GM12878 (cell line): Measurements from ENCODE around the gene OCA2. TPM values are rescaled to one million over a fixed set of nuclear protein-coding genes. Genes with fewer than 3 reads are reported as not detected.

Experiments
- ATAC-seq: fragments of 200-7000 bp; cut with Tn5 transposase; 3 replicates; pipeline ENCODE4 v1.9.1; 2020; ENCODE audit warnings: mild to moderate bottlenecking, moderate library complexity
- BruUV-seq: library from RNA; stranded (reverse); fragments of 400-500 nt; replicated peaks from 2 replicates; lab custom pipeline; 2021; lab: Mats Ljungman, UMichigan
- CTCF ChIA-PET: fragments of 300-600 bp; sonication (Branson Sonifier 250); formaldehyde crosslinking; extraction: SDS; loops from one replicate; lab custom pipeline; 2021; ENCODE audit warnings: inconsistent platforms; lab: Yijun Ruan, JAX
- POLR2A ChIA-PET: fragments of 350-600 bp; formaldehyde crosslinking; extraction: SDS; loops from one replicate; lab custom pipeline; 2021; ENCODE audit warnings: inconsistent platforms; lab: Charles Lee
- RAD21 ChIA-PET: fragments of 300-600 bp; sonication (Branson Sonifier 250); formaldehyde crosslinking; loops from one replicate; lab custom pipeline; 2023; ENCODE audit warnings: antibody characterized with exemption; ENCODE audit not compliant: unreplicated experiment; lab: Charles Lee
- SMC1A ChIA-PET: fragments of 300-600 bp; sonication (Branson Sonifier 250); formaldehyde crosslinking; loops from one replicate; lab custom pipeline; 2023; ENCODE audit not compliant: unreplicated experiment, uncharacterized antibody; lab: Charles Lee
- DNase-seq: peaks from one replicate; pipeline ENCODE4 v3.0.0-alpha.2; 2011; ENCODE audit warnings: low read depth, low spot score
- FAIRE-seq: peaks from 3 replicates; lab custom pipeline; 2011; peaks lifted over from hg19 to GRCh38; lab: Jason Lieb, UNC
- H2AFZ ChIP-seq: 2 replicates; pipeline ENCODE4 v1.6.0; 2011; ENCODE audit warnings: low read depth, low read length, control low read depth; ENCODE audit not compliant: control insufficient read depth
- H3K27ac ChIP-seq: 2 replicates; pipeline ENCODE4 v1.5.1; 2011; ENCODE audit warnings: control low read depth; ENCODE audit not compliant: control insufficient read depth, insufficient read depth
- H3K27me3 ChIP-seq, 2 experiments: replicated peaks in 1 of 2; 2 replicates each; pipeline versions ENCODE4 v1.6.0 to v1.6.1; 2011; ENCODE audit warnings: low read length in 1 of 2; ENCODE audit not compliant: control insufficient read depth in 2 of 2, insufficient read depth in 2 of 2
- H3K36me3 ChIP-seq, 2 experiments: 2 replicates each; pipeline ENCODE4 v1.5.1; 2011; ENCODE audit warnings: low read length in 1 of 2; ENCODE audit not compliant: control insufficient read depth in 2 of 2, insufficient read depth in 2 of 2
- H3K4me1 ChIP-seq: 2 replicates; pipeline ENCODE4 v1.6.1; 2011; ENCODE audit warnings: mild to moderate bottlenecking, low read length, moderate library complexity, mixed read lengths; ENCODE audit not compliant: control insufficient read depth, insufficient read depth
- H3K4me2 ChIP-seq: 2 replicates; pipeline ENCODE4 v1.6.0; 2011; ENCODE audit warnings: control low read depth; ENCODE audit not compliant: control insufficient read depth, insufficient read depth
- H3K4me3 ChIP-seq: fragments of 200-600 bp; sonication (generic); 2 replicates; pipeline ENCODE4 v1.5.1; 2016
- H3K79me2 ChIP-seq: 2 replicates; pipeline ENCODE4 v1.6.0; 2011; ENCODE audit warnings: low read length; ENCODE audit not compliant: control insufficient read depth, insufficient read depth
- H3K9ac ChIP-seq: 2 replicates; pipeline ENCODE4 v1.8.0; 2011; ENCODE audit warnings: low read length, control low read depth, mixed read lengths; ENCODE audit not compliant: control insufficient read depth, insufficient read depth
- H3K9me3 ChIP-seq: replicated peaks from 3 replicates; pipeline ENCODE4 v1.5.1; 2011; ENCODE audit warnings: mild to moderate bottlenecking, low read length; ENCODE audit not compliant: control insufficient read depth, insufficient read depth
- H4K20me1 ChIP-seq: 2 replicates; pipeline ENCODE4 v1.6.0; 2011; ENCODE audit not compliant: control insufficient read depth, insufficient read depth
- CTCF ChIP-seq, 3 experiments: IDR thresholded peaks in 2 of 3; conservative IDR thresholded peaks in 1 of 3; 2 replicates each; pipeline ENCODE4 v1.5.1; 2011; ENCODE audit warnings: low read depth in 3 of 3, low read length in 3 of 3, mild to moderate bottlenecking in 3 of 3, control low read depth in 2 of 3, moderate library complexity in 2 of 3, inconsistent platforms in 1 of 3, mixed read lengths in 1 of 3; ENCODE audit not compliant: control insufficient read depth in 2 of 3, insufficient read depth in 1 of 3; ENCODE audit errors: extremely low read depth in 1 of 3
- FOXK2 ChIP-seq: fragments of 450-650 bp; IDR thresholded peaks from 2 replicates; pipeline ENCODE4 v1.6.1; 2017; ENCODE audit warnings: mild to moderate bottlenecking, moderate library complexity
- MEF2B ChIP-seq: fragments of 450-650 bp; IDR thresholded peaks from 2 replicates; pipeline ENCODE4 v1.6.1; 2018; ENCODE audit warnings: mild to moderate bottlenecking, moderate library complexity; ENCODE audit not compliant: partially characterized antibody, poor library complexity, severe bottlenecking
- NFYA ChIP-seq: IDR thresholded peaks from 2 replicates; pipeline ENCODE4 v1.6.1; 2011; ENCODE audit warnings: low read depth, mild to moderate bottlenecking, low read length, improper control_type of control experiment, borderline replicate concordance
- SPI1 ChIP-seq: IDR thresholded peaks from 2 replicates; pipeline ENCODE4 v1.6.1; 2011; ENCODE audit warnings: low read depth, mild to moderate bottlenecking, low read length, moderate library complexity, borderline replicate concordance; ENCODE audit not compliant: insufficient read depth
- SUPT20H ChIP-seq: IDR thresholded peaks from 2 replicates; pipeline ENCODE4 v1.6.1; 2011; ENCODE audit warnings: low read depth, mild to moderate bottlenecking, low read length, moderate library complexity, borderline replicate concordance; ENCODE audit not compliant: control insufficient read depth
- ZSCAN29 ChIP-seq: fragments of 450-650 bp; IDR thresholded peaks from 2 replicates; pipeline ENCODE4 v1.6.1; 2017; ENCODE audit warnings: mild to moderate bottlenecking, moderate library complexity
- WGBS: methylation state at CpG from one replicate; pipeline ENCODE4 v1.1.6; 2016; ENCODE audit warnings: low lambda C conversion rate; ENCODE audit not compliant: insufficient replicate concordance, insufficient coverage; ENCODE audit errors: missing lambda C conversion rate; 5-methylcytosine and 5-hydroxymethylcytosine counted together
- in situ Hi-C: fragments of 300-500 bp; cut with MboI; formaldehyde crosslinking; loops from 9 replicates; pipeline ENCODE4 v1.14.3; 2018; ENCODE audit warnings: mixed read lengths
- intact Hi-C: fragments of 100-400 bp; cut with micrococcal nuclease; formaldehyde crosslinking; loops from one replicate; pipeline ENCODE4 v1.14.2; 2022; ENCODE audit not compliant: unreplicated experiment
- polyA plus RNA-seq, 11 experiments: library from polyadenylated mRNA; depleted of rRNA in 4 of 11; unstranded in 6 of 11; stranded (reverse) in 5 of 11; fragments of >200 nt; fragmentation: Nextera tagmentation in 4 of 11; fragmentation: Illumina TruSeq in 1 of 11; extraction: Ambion mirVana in 4 of 11; extraction: Trizol in 1 of 11; gene quantifications; 1 replicate in 1 of 11; 2 replicates in 10 of 11; pipeline versions ENCODE4 v1.2.1 to v1.2.3, GENCODE V29; 2011 to 2016; ENCODE audit warnings: inconsistent platforms in 2 of 11, missing spikeins in 2 of 11, low read depth in 1 of 11
- total RNA-seq, 4 experiments: library from RNA; depleted of rRNA in 3 of 4; stranded (reverse); fragments of >200 nt in 3 of 4; fragmentation: Illumina TruSeq in 1 of 4; extraction: Trizol in 1 of 4; gene quantifications; 2 replicates each; pipeline versions ENCODE4 v1.2.1 to v1.2.3, GENCODE V29; 2013 to 2021
- TF ChIP-seq, protein P1 (sequence below): fragments of 450-650 bp; IDR thresholded peaks from 2 replicates; pipeline ENCODE4 v1.6.1; 2016; ENCODE audit warnings: mild to moderate bottlenecking, moderate library complexity, borderline replicate concordance
- TF ChIP-seq, protein P2 (sequence below): fragments of 450-650 bp; conservative IDR thresholded peaks from 2 replicates; pipeline ENCODE4 v1.6.1; 2017; ENCODE audit warnings: mild to moderate bottlenecking, moderate library complexity

Gene OCA2
- total and polyA plus RNA-seq, 10 of the 15 experiments (the other 5 are each of a cell fraction or from before 2014, with no cell fraction given) = 0.04 to 1.8 TPM; not detected in 8

DNA sequence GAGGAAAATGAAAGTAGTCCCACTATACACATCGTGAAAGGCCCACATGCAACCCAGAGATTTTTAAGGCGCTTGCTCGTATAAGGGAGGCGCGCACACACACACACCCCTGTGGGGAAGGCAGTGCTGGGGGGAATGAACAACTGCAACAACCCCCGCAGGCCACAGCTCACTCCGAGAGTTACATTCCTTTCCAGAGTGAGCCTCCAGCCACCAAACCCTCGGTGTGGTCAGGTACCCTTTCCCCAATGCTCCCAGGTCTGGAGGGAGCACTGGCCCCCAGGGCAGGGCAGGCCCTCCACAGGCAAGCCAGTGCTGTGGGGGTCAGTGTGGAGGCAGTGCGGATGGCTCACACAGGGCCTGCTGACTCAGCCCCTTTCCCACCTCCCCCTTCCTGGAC, 115.6 kb downstream of the OCA2 start:
- H3K79me2 ChIP-seq = no peaks in the 10 kb centered on the region
- POLR2A ChIA-PET = no interaction called here
- FAIRE-seq (no peak), ATAC-seq (no peak), DNase-seq (no peak)
- no peak overlapping the region for H3K27ac ChIP-seq
- H3K4me1 ChIP-seq = no peaks in the 10 kb centered on the region
- TF ChIP-seq SPI1 (no peak), NFYA (no peak), MEF2B (no peak), FOXK2 (no peak), SUPT20H (no peak), ZSCAN29 (no peak)
- no peak overlapping the region for H3K4me3 ChIP-seq
- H3K4me2 ChIP-seq = no peak overlapping the region
- no TSS peak for BruUV-seq
- no peak overlapping the region for H2AFZ ChIP-seq
- CTCF ChIA-PET = no interaction called here
- no peak overlapping the region for H3K9ac ChIP-seq
- H4K20me1 ChIP-seq = no peaks in the 10 kb centered on the region
- H3K27me3 ChIP-seq = no peaks in the 10 kb centered on the region
- H3K9me3 ChIP-seq = no peaks in the 10 kb centered on the region; the same call in 2 of the 3 replicates
- WGBS = 57% methylated on average over 9 of the region's 9 CpGs
- H3K36me3 ChIP-seq = no peaks in the 10 kb centered on the region
- intact Hi-C loops = no loop called here
- SMC1A ChIA-PET = no interaction called here
- RAD21 ChIA-PET = no interaction called here
- in situ Hi-C loops = no loop called here

GRCh38 chr15:27977696-27978095, 121.4 kb downstream of the OCA2 start:
- no peaks in the 10 kb centered on the region for H3K4me1 ChIP-seq
- DNase-seq = no peak
- ChIA-PET RAD21 (no interaction called here), POLR2A (no interaction called here), SMC1A (no interaction called here), CTCF (no interaction called here)
- no peak overlapping the region for H3K4me2 ChIP-seq
- intact Hi-C loops = no loop called here
- 58% methylated on average over 4 of the region's 4 CpGs for WGBS
- H3K27ac ChIP-seq = no peak overlapping the region
- no peak for ATAC-seq
- H3K79me2 ChIP-seq = no peaks in the 10 kb centered on the region
- no peak overlapping the region for H2AFZ ChIP-seq
- no peaks in the 10 kb centered on the region; the same call in 2 of the 3 replicates for H3K9me3 ChIP-seq
- H3K9ac ChIP-seq = no peak overlapping the region
- no peak overlapping the region for H3K4me3 ChIP-seq
- no peak for FAIRE-seq
- no peaks in the 10 kb centered on the region for H3K27me3 ChIP-seq
- no TSS peak for BruUV-seq
- H4K20me1 ChIP-seq = no peaks in the 10 kb centered on the region
- in situ Hi-C loops = no loop called here
- no peaks in the 10 kb centered on the region for H3K36me3 ChIP-seq
- no peak for TF ChIP-seq CTCF (IDR thresholded peaks at IDR 0.05 in 2 of 3, conservative IDR thresholded peaks at IDR 0.05 in 1 of 3; ENCODE audit: control insufficient read depth in 2 of 3, extremely low read depth in 1 of 3, insufficient read depth in 1 of 3, low read depth in 3 of 3, low read length in 3 of 3)
- TF ChIP-seq, protein P1, sequence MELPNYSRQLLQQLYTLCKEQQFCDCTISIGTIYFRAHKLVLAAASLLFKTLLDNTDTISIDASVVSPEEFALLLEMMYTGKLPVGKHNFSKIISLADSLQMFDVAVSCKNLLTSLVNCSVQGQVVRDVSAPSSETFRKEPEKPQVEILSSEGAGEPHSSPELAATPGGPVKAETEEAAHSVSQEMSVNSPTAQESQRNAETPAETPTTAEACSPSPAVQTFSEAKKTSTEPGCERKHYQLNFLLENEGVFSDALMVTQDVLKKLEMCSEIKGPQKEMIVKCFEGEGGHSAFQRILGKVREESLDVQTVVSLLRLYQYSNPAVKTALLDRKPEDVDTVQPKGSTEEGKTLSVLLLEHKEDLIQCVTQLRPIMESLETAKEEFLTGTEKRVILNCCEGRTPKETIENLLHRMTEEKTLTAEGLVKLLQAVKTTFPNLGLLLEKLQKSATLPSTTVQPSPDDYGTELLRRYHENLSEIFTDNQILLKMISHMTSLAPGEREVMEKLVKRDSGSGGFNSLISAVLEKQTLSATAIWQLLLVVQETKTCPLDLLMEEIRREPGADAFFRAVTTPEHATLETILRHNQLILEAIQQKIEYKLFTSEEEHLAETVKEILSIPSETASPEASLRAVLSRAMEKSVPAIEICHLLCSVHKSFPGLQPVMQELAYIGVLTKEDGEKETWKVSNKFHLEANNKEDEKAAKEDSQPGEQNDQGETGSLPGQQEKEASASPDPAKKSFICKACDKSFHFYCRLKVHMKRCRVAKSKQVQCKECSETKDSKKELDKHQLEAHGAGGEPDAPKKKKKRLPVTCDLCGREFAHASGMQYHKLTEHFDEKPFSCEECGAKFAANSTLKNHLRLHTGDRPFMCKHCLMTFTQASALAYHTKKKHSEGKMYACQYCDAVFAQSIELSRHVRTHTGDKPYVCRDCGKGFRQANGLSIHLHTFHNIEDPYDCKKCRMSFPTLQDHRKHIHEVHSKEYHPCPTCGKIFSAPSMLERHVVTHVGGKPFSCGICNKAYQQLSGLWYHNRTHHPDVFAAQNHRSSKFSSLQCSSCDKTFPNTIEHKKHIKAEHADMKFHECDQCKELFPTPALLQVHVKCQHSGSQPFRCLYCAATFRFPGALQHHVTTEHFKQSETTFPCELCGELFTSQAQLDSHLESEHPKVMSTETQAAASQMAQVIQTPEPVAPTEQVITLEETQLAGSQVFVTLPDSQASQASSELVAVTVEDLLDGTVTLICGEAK = no peak
- TF ChIP-seq, protein P2, sequence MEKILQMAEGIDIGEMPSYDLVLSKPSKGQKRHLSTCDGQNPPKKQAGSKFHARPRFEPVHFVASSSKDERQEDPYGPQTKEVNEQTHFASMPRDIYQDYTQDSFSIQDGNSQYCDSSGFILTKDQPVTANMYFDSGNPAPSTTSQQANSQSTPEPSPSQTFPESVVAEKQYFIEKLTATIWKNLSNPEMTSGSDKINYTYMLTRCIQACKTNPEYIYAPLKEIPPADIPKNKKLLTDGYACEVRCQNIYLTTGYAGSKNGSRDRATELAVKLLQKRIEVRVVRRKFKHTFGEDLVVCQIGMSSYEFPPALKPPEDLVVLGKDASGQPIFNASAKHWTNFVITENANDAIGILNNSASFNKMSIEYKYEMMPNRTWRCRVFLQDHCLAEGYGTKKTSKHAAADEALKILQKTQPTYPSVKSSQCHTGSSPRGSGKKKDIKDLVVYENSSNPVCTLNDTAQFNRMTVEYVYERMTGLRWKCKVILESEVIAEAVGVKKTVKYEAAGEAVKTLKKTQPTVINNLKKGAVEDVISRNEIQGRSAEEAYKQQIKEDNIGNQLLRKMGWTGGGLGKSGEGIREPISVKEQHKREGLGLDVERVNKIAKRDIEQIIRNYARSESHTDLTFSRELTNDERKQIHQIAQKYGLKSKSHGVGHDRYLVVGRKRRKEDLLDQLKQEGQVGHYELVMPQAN = no peak
